Stimulated activated CD8-positive, alpha-beta memory T cell treated with anti-CD3 and anti-CD28 coated beads, Interleukin-4, amount 100 ng/mL, for 24 hours (primary cell): ENCODE results near the gene TMEM94.

Experiments used
- DNase-seq: peaks from one replicate; pipeline ENCODE4 v3.0.0-alpha.2; 2020; ENCODE audit warnings: low read depth

TMEM94 gene

DNA sequence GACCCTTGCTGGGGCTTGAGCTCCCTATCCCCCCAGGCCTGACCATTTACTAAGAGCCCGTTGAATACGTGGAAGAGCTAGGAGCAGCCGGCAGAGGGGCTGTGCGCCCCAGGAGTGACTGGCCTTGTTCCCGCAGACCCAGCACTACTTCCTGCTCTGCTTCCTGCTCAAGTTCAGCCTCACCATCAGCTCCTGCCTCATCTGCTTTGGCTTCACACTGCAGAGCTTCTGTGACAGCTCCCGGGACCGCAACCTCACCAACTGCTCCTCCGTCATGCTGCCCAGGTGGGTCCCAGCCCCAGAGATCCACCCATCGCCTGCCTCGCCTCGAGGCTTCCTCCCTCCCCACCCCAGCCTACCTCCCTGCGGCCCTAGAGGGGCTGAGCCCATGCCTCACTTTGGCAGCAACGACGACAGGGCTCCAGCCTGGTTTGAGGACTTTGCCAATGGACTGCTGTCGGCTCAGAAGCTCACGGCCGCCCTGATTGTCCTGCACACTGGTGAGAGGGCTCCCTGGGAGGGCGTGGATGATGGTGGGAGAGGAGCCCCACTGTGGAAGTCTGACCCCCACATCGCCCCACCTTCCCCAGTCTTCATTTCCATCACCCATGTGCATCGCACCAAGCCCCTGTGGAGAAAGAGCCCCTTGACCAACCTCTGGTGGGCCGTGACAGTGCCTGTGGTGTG lies 41.7 kb downstream of the TMEM94 start:
- DNase-seq: no peak

DNA sequence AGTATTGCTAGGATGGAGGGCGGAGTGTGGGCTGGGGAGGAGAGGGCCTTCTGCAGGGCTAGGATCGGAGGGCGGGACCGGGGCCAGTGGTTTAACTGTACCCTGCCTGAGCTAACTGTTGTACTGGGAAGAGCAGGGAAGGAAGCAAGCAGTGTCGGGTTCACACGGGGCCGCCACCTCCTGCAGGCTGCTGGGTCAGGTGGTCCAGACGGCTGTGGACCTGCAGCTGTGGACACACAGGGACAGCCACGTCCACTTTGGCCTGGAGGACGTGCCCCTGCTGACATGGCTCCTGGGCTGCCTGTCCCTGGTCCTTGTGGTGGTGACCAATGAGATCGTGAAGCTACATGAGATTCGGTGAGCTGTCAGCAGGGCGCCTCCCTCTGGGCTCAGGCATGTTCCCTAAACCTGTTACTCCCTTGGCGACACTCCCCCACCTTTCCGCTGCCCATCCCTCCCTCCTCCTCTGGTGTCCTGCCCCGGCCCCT lies 42.3 kb downstream of the TMEM94 start:
- no peak for DNase-seq

GRCh38 chr17:75499313-75500022 lies 43.0 kb downstream of the TMEM94 start:
- no peak for DNase-seq

- no peak for DNase-seq
Measured at GRCh38 chr17:75500419-75501216, 44.2 kb downstream of the TMEM94 start.

DNA sequence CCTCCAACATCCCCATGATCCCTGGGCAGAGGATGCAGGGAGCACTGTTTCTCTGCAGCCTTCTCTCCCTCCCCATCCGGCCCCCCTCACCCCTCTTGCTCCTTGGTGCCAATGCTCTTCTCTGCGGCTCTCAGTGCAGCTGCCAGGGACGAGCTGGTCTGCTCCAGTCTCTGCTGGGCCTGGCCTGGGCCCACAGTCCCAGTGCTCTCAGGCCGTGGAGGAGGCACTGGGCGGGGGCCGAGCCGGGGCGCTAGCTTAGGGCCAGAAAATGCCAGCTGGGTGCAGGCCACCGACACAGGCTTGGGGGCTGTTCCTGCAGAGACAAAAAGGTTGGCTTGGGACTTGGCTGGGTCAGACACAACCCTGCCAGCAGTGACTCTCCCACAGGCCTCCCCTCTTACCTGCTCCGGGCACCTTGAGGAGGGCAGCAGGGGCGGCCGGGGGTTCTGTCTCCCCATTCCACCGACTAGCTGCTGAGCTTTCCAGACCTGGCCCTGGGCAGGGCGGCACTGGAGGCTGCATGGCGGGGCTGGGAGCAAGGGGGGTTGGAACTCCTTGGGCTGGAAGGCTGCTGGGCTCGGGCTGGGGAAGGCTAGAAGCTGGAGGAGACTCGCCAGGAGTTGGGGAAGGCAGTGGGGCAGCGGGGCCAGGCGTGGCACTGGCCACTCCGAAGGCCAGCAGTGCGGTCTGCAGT lies 45.1 kb downstream of the TMEM94 start:
- no peak for DNase-seq

DNA sequence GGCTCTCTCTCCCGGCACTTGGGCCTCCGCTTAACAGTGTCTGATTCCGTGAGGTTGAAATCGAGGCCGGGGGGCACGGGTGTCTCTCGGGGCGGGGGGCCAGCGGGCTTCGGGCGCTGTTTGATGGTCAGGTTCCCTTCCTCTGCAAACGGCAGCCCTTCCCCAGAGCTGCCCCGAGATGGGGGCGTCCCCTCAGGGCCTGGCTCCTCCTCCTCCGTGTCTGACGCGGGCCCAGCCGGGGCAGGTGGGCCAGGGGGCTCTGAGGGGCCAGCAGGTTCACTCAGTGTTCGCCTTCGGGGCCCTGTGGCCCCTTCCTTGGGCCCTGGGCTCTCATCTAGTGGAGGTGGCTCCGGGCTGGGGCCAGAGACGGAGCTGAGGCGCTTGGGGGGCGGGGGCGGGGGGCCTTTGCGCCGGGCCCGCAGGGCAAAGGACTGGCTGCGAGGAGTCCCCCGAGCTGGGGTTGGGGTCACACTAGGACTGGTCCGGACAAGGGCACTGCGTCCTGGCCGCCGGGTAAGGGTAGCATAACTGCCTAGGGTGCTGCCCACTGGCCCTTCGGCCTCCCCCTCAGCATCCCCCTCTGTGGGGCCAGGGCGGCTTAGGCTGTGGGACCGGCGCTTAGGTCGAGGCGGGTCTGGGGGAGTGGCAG lies 45.8 kb downstream of the TMEM94 start:
- DNase-seq: no peak

GRCh38 chr17:75502721-75503329 lies 46.4 kb downstream of the TMEM94 start:
- no peak for DNase-seq

- DNase-seq: no peak
Measured at GRCh38 chr17:75503337-75503950, 47.0 kb downstream of the TMEM94 start.

GRCh38 chr17:75503976-75504346 lies 47.5 kb downstream of the TMEM94 start:
- no peak for DNase-seq

DNA sequence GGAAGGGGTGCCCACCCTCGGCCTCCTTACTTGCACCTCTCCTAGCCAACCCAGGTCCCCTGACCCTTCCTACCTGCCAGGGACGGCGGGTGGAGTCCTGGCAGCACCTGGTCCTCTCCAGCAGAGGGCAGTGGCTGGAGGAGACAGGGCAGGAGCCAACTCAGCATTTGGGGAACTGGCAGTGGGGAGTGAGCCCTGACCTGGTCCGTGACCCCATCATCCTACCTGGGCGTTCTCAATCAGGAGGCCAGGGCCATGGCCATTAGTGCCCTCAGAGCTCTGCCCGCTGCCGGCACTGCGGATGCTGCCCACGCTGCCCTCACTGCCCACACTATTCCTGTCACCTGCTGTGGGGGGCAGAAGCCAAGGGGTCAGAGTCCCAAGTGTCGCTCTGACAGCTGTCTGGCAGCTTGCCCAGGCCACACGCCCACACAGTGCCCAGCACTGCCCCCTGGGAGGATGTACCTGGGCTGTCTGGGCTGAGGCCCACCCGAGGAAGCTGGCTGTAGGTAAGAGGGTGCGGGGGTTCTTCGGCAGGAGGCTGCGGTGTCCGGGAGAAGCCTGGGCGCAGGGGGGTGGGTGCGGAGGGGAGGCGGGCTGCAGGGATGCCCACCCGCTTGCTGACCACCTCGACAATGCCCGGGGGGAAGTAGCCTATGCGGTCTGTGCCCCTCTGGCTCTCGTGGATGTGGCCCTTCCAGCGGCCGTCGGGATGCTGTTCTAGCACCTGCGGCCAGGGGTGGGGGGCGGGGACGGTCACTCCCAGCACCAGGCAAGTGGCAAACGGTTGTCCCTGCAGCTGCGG lies 48.1 kb downstream of the TMEM94 start:
- DNase-seq: no peak

- no peak for DNase-seq
Measured at GRCh38 chr17:75505152-75505409, 48.6 kb downstream of the TMEM94 start.

GRCh38 chr17:75505640-75506039 lies 49.2 kb downstream of the TMEM94 start:
- no peak for DNase-seq

- DNase-seq: no peak
Measured at GRCh38 chr17:75506134-75506533, 49.7 kb downstream of the TMEM94 start.

DNA sequence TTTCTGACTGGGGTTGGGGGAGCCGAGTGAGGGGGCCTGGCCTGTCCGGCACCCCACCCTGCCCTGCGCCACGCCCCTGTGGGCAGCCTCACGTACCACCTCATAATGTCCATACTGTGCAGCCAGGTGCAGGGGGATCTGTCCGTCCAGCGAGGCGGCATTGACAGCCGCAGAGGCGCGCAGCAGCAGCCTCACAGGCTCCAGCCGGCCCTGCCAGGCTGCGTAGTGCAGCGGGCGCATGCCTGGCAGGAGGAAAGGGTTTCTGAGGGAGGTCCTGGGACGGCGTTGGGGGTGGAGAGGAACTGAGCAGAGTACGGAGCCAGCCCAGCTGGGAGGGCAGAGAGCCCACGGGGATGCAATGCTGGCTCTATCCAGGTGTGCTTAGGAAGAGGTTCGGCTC lies 50.5 kb downstream of the TMEM94 start:
- no peak for DNase-seq

DNA sequence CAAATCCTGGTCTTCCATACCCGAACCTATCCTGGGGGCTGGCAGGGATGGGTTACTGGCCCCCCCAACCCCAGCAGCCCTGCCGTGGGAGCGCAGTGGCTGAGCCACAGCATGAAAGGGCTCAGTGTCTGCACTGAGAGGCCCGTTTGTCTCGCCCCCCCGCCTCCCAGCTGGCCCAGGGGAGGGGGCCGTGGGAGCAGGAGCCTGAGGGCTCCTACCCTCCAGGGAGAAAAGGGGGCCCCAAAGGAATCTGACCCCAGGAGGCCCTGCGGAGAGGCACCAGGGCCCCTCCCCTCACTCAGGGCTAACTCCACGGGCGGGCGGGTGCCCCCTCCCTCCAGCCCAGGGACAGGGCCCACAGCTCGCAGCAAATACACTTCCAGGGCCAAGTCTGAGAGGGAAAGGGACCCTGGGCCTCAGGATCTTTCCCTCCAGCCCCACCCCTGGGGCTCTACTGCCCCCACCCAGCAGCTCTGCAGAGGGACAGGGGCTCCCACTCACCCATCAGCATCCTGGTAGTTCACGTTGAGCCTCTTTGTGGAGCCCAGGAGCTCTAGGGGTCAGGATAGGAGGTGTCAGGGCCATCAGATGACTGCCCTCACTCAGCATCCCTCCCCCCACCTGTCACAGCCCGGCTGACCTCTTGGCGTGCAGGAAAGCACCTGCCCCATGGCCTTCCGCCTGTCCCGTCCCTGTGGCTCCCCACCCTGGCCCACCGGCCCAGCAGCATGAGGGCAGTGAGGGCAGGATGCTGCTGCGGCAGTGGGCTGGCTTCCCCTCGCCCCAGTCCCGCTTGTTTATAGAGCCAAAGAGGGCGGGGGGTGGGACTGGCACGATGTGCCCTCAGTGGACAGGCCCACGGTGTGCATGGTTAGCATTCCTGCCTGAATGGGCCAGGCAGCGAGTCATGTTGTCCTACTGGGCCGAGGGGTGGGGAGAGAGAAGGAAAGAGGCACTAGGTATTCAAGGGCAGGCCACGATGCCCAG lies 51.6 kb downstream of the TMEM94 start:
- DNase-seq: no peak

- no peak for DNase-seq
Measured at GRCh38 chr17:75508931-75509361, 52.5 kb downstream of the TMEM94 start.

GRCh38 chr17:75509528-75510258 lies 53.3 kb downstream of the TMEM94 start:
- DNase-seq: no peak

GRCh38 chr17:75511270-75511609 lies 54.8 kb downstream of the TMEM94 start:
- DNase-seq: no peak
